K562 (cell line): ENCODE results near the gene FCAMR. TPM values are rescaled to one million over a fixed set of nuclear protein-coding genes. Genes with fewer than 3 reads are reported as not detected.

Experiments
- ATAC-seq: fragments of 200-7000 bp; cut with Tn5 transposase; 3 replicates; pipeline ENCODE4 v1.9.1; 2020; ENCODE audit warnings: moderate library complexity
- BruUV-seq: library from RNA; stranded (reverse); fragments of 400-500 nt; replicated peaks from 2 replicates; lab custom pipeline; 2021; lab: Mats Ljungman, UMichigan
- CTCF ChIA-PET: fragments of 300-600 bp; formaldehyde crosslinking; extraction: SDS; loops from one replicate; lab custom pipeline; 2021; ENCODE audit warnings: low intra/inter-chr PET ratio; lab: Yijun Ruan, JAX
- POLR2A ChIA-PET: fragments of 300-600, 350-650 bp; sonication (Branson Sonifier 250); formaldehyde crosslinking; extraction: SDS; loops from one replicate; lab custom pipeline; 2021; ENCODE audit warnings: antibody characterized with exemption, inconsistent platforms; lab: Yijun Ruan, JAX
- DNase-seq, 4 experiments: peaks; one replicate each; pipeline versions ENCODE4 v3.0.0 to v3.0.0-alpha.2; 2011 to 2018; ENCODE audit warnings: low spot score in 3 of 4, mixed read lengths in 3 of 4; ENCODE audit errors: extremely low read depth in 1 of 4
- FAIRE-seq: peaks from 2 replicates; lab custom pipeline; 2011; peaks lifted over from hg19 to GRCh38; lab: Jason Lieb, UNC
- H2AFZ ChIP-seq: 2 replicates; pipeline ENCODE4 v1.6.0; 2011; ENCODE audit warnings: low read depth, low read length, control low read depth, inconsistent platforms
- H3K27ac ChIP-seq: fragments of 200-600 bp; 3 replicates; pipeline ENCODE4 v1.8.0; 2011; ENCODE audit warnings: low read depth, mild to moderate bottlenecking, control low read depth, inconsistent platforms, low read length, moderate library complexity, mixed read lengths; ENCODE audit errors: extremely low read depth
- H3K27me3 ChIP-seq, 2 experiments: fragments of 300-600 bp in 1 of 2; 2 replicates in 1 of 2; 3 replicates in 1 of 2; pipeline versions ENCODE4 v1.6.0 to v1.8.0; 2011; ENCODE audit warnings: inconsistent platforms in 2 of 2, low read length in 2 of 2, mild to moderate bottlenecking in 1 of 2, mixed read lengths in 1 of 2, moderate library complexity in 1 of 2; ENCODE audit not compliant: control insufficient read depth in 2 of 2, insufficient read depth in 2 of 2
- H3K36me3 ChIP-seq: fragments of 300-600 bp; 3 replicates; pipeline ENCODE4 v1.8.0; 2011; ENCODE audit warnings: mild to moderate bottlenecking, low read length, inconsistent platforms; ENCODE audit not compliant: control insufficient read depth, insufficient read depth
- H3K4me1 ChIP-seq, 2 experiments: fragments of 200-600 bp in 1 of 2; replicated peaks in 1 of 2; 2 replicates in 1 of 2; 3 replicates in 1 of 2; pipeline versions ENCODE4 v1.5.1 to v1.8.0; 2011; ENCODE audit warnings: inconsistent platforms in 2 of 2, low read length in 2 of 2, mild to moderate bottlenecking in 1 of 2, mixed read lengths in 1 of 2, moderate library complexity in 1 of 2; ENCODE audit not compliant: control insufficient read depth in 2 of 2, insufficient read depth in 2 of 2
- H3K4me2 ChIP-seq: 2 replicates; pipeline ENCODE4 v1.6.1; 2011; ENCODE audit warnings: low read length, control low read depth, inconsistent platforms, mixed read lengths; ENCODE audit not compliant: insufficient read depth
- H3K4me3 ChIP-seq: fragments of 200-600 bp; sonication (generic), shearing (Covaris generic); 2 replicates; pipeline ENCODE4 v1.5.1; 2016; ENCODE audit warnings: control low read depth, inconsistent platforms
- H3K79me2 ChIP-seq: fragments of 200-600 bp; 3 replicates; pipeline ENCODE4 v1.8.0; 2011; ENCODE audit warnings: low read length, inconsistent platforms; ENCODE audit not compliant: control insufficient read depth, insufficient read depth
- H3K9ac ChIP-seq, 2 experiments: 2 replicates each; pipeline versions ENCODE4 v1.6.0 to v1.6.1; 2011; ENCODE audit warnings: low read depth in 2 of 2, low read length in 2 of 2, control low read depth in 1 of 2, inconsistent platforms in 1 of 2, mild to moderate bottlenecking in 1 of 2, mixed read lengths in 1 of 2; ENCODE audit not compliant: insufficient read depth in 1 of 2
- H3K9me1 ChIP-seq: one replicate; pipeline ENCODE4 v1.6.0; 2011; ENCODE audit warnings: inconsistent platforms, mild to moderate bottlenecking, low read length, moderate library complexity; ENCODE audit not compliant: control insufficient read depth, insufficient read depth
- H3K9me3 ChIP-seq: replicated peaks from 2 replicates; pipeline ENCODE4 v1.5.1; 2011; ENCODE audit warnings: low read depth, low read length, inconsistent platforms; ENCODE audit not compliant: control insufficient read depth, insufficient read depth
- H4K20me1 ChIP-seq: replicated peaks from 2 replicates; pipeline ENCODE4 v1.6.1; 2011; ENCODE audit warnings: low read length, inconsistent platforms, mixed read lengths; ENCODE audit not compliant: control insufficient read depth, insufficient read depth
- CC2D1A ChIP-seq: fragments of 450-650 bp; IDR thresholded peaks from 2 replicates; pipeline ENCODE4 v1.6.1; 2017; ENCODE audit warnings: mild to moderate bottlenecking
- ELF2 ChIP-seq: fragments of 250-450 bp; sonication (Bioruptor Pico); IDR thresholded peaks from 2 replicates; pipeline ENCODE4 v1.5.0; 2021; ENCODE audit warnings: mild to moderate bottlenecking
- HNRNPL ChIP-seq: fragments of 200-400 bp; formaldehyde crosslinking; IDR thresholded peaks from 2 replicates; pipeline ENCODE4 v1.6.1; 2017; ENCODE audit warnings: low read depth, mild to moderate bottlenecking, low read length
- IRF2 ChIP-seq: sonication (generic); formaldehyde crosslinking; IDR thresholded peaks from 2 replicates; pipeline ENCODE4 v1.8.1; 2022; ENCODE audit warnings: mild to moderate bottlenecking, missing genetic modification reagents
- MEIS2 ChIP-seq: fragments of 450-650 bp; IDR thresholded peaks from 2 replicates; pipeline ENCODE4 v1.6.1; 2014; ENCODE audit warnings: mild to moderate bottlenecking; ENCODE audit not compliant: partially characterized antibody
- MLX ChIP-seq, 2 experiments: fragments of 450-650 bp in 1 of 2; sonication (generic) in 1 of 2; formaldehyde crosslinking; conservative IDR thresholded peaks; 2 replicates each; pipeline versions ENCODE4 v1.4.0 to v1.8.1; 2020 to 2022; ENCODE audit warnings: mild to moderate bottlenecking in 1 of 2, missing genetic modification reagents in 1 of 2
- NFRKB ChIP-seq: fragments of 450-650 bp; IDR thresholded peaks from 2 replicates; pipeline ENCODE4 v1.6.1; 2016; ENCODE audit warnings: low read depth
- NRF1 ChIP-seq, 2 experiments: fragments of 450-650 bp; IDR thresholded peaks in 1 of 2; conservative IDR thresholded peaks in 1 of 2; 2 replicates each; pipeline ENCODE4 v1.6.1; 2014; ENCODE audit warnings: mild to moderate bottlenecking in 2 of 2
- PTTG1 ChIP-seq: fragments of 450-650 bp; IDR thresholded peaks from 2 replicates; pipeline ENCODE4 v1.6.1; 2016; ENCODE audit warnings: low read depth, mild to moderate bottlenecking, missing genetic modification characterization, missing compliant biosample characterization
- SNRNP70 ChIP-seq: fragments of 200-400 bp; formaldehyde crosslinking; optimal IDR thresholded peaks from 2 replicates; pipeline ENCODE3; 2017; ENCODE audit warnings: low read depth, low read length
- ZNF318 ChIP-seq, 2 experiments: fragments of 450-650 bp; IDR thresholded peaks; 2 replicates each; pipeline ENCODE4 v1.6.1; 2016; ENCODE audit warnings: mild to moderate bottlenecking in 2 of 2, borderline replicate concordance in 1 of 2, low read depth in 1 of 2, moderate library complexity in 1 of 2
- ZNF655 ChIP-seq: fragments of 250-450 bp; sonication (Bioruptor Pico); IDR thresholded peaks from 2 replicates; pipeline ENCODE4 v1.5.0; 2021
- WGBS: fragments of 100-300 bp; shearing (Covaris generic); methylation state at CpG from one replicate; pipeline ENCODE4 v1.1.6; 2016; ENCODE audit warnings: low coverage, mixed read lengths; ENCODE audit not compliant: insufficient coverage; ENCODE audit errors: missing lambda C conversion rate; 5-methylcytosine and 5-hydroxymethylcytosine counted together
- in situ Hi-C: fragments of 300-500 bp; cut with MboI; formaldehyde crosslinking; loops from 4 replicates; pipeline ENCODE4 v1.15.0; 2018; ENCODE audit warnings: inconsistent platforms, mixed read lengths
- intact Hi-C: fragments of 100-400 bp; cut with micrococcal nuclease; formaldehyde crosslinking; loops from 2 replicates; pipeline ENCODE4 v1.14.2; 2022
- polyA plus RNA-seq, 8 experiments: library from polyadenylated mRNA; depleted of rRNA in 4 of 8; stranded (reverse) in 5 of 8; unstranded in 3 of 8; fragments of >200 nt; fragmentation: Nextera tagmentation in 2 of 8; fragmentation: Illumina TruSeq in 1 of 8; extraction: Ambion mirVana in 2 of 8; extraction: Trizol in 1 of 8; gene quantifications; 2 replicates each; pipeline versions ENCODE4 v1.2.1 to v1.2.3, GENCODE V29; 2011 to 2014; ENCODE audit warnings: inconsistent platforms in 1 of 8, missing spikeins in 1 of 8
- total RNA-seq, 7 experiments: library from RNA; depleted of rRNA in 6 of 7; stranded (reverse); fragments of >200 nt in 6 of 7; fragmentation: Illumina TruSeq in 2 of 7; extraction: Trizol in 2 of 7; gene quantifications; 2 replicates each; pipeline versions ENCODE4 v1.2.1 to v1.2.3, GENCODE V29; 2011 to 2021; ENCODE audit warnings: low replicate concordance in 1 of 7

FCAMR gene
- total and polyA plus RNA-seq, 9 of the 15 experiments (the other 6 are each of a cell fraction or from before 2014, with no cell fraction given), result not detected

GRCh38 chr1:207009182-207009850 is 39.1 kb upstream of the FCAMR start:
- FAIRE-seq, result no peak
- no peaks in the 10 kb centered on the region for H3K9me1 ChIP-seq
- intact Hi-C loops (no loop called here), in situ Hi-C loops (no loop called here)
- H3K4me3 ChIP-seq, result no peak overlapping the region
- H3K27ac ChIP-seq, result no peak overlapping the region
- H2AFZ ChIP-seq, result peak overlapping the region; percentile 3; the same call in 1 of the 2 replicates
- H4K20me1 ChIP-seq, result no peaks in the 10 kb centered on the region
- no peak overlapping the region for H3K4me2 ChIP-seq
- H3K9me3 ChIP-seq, result peaks cover 3% of the 10 kb centered on the region; the same call in 1 of the 2 replicates
- no peaks in the 10 kb centered on the region for H3K27me3 ChIP-seq
- peaks cover 3 to 37% of the 10 kb centered on the region in 2 experiments; a peak in 4 of 5 replicates for H3K4me1 ChIP-seq
- ChIA-PET CTCF (no interaction called here), POLR2A (interaction anchor here (0.6 to 6.5 kb wide), 3 partner anchors 12 to 876 kb away, joined by 3 to 38 read pairs (median 4); partner anchors contain the start of gene PFKFB2)
- WGBS, result 85% methylated on average over 10 of the region's 10 CpGs
- ATAC-seq, result no peak
- no peak for DNase-seq
- H3K9ac ChIP-seq, result no peak overlapping the region
- BruUV-seq, result no TSS peak
- H3K79me2 ChIP-seq, result no peaks in the 10 kb centered on the region
- no peaks in the 10 kb centered on the region for H3K36me3 ChIP-seq
- TF ChIP-seq HNRNPL (no peak), NRF1 (conservative IDR thresholded peaks at IDR 0.05 in 1 of 2, IDR thresholded peaks at IDR 0.05 in 1 of 2) (no peak), ZNF318 (IDR thresholded peaks at IDR 0.05; ENCODE audit: borderline replicate concordance in 1 of 2, low read depth in 1 of 2) (no peak), SNRNP70 (no peak), MLX (CRISPR knock-in tag; conservative IDR thresholded peaks at IDR 0.05) (no peak), MEIS2 (no peak), ELF2 (no peak), NFRKB (no peak), PTTG1 (tag) (no peak), CC2D1A (no peak), IRF2 (CRISPR knock-in tag) (no peak), ZNF655 (CRISPR knock-in tag) (no peak)
